DND-41 (cell line): ENCODE results near the gene NKAIN2.

Source experiments
- EZH2 ChIP-seq: IDR thresholded peaks from 3 replicates; pipeline ENCODE4 v1.6.1; 2012; ENCODE audit warnings: borderline replicate concordance, low read depth, mild to moderate bottlenecking, moderate library complexity, low read length, inconsistent platforms; ENCODE audit not compliant: severe bottlenecking
- TF ChIP-seq, protein P1 (sequence below): IDR thresholded peaks from 2 replicates; pipeline ENCODE4 v1.5.1; 2012; ENCODE audit warnings: borderline replicate concordance, low read length, moderate library complexity, mild to moderate bottlenecking; ENCODE audit not compliant: poor library complexity, severe bottlenecking; ENCODE audit errors: extremely low read depth

DNA sequence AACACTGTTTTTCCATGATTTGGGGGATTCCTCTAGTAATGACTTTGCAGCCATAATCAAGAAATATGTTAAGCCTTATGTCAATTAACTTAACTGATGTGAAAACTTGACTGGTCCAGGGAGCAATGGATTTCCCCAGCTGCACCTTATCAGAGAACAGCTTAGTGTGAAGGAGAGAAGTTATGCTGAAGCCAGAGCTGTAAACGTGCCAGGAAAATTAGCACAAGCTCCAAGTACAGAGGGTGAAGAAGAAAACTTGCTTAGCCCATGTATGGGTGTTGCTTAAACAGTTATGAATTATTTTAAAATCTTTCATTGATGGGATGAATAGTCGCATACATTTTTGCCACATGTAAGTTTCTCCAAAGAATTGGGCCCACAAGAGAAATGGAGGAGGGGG, 943.7 kb downstream of the NKAIN2 start:
- TF ChIP-seq, protein P1, sequence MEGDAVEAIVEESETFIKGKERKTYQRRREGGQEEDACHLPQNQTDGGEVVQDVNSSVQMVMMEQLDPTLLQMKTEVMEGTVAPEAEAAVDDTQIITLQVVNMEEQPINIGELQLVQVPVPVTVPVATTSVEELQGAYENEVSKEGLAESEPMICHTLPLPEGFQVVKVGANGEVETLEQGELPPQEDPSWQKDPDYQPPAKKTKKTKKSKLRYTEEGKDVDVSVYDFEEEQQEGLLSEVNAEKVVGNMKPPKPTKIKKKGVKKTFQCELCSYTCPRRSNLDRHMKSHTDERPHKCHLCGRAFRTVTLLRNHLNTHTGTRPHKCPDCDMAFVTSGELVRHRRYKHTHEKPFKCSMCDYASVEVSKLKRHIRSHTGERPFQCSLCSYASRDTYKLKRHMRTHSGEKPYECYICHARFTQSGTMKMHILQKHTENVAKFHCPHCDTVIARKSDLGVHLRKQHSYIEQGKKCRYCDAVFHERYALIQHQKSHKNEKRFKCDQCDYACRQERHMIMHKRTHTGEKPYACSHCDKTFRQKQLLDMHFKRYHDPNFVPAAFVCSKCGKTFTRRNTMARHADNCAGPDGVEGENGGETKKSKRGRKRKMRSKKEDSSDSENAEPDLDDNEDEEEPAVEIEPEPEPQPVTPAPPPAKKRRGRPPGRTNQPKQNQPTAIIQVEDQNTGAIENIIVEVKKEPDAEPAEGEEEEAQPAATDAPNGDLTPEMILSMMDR = no peak
- no peak for TF ChIP-seq EZH2
